HTERT RPE-1 (cell line): ENCODE measurements around the gene RASA2.

ENCODE experiments used
- in situ Hi-C: fragments of 300-500 bp; cut with MboI; formaldehyde crosslinking; loops from 4 replicates; pipeline ENCODE4 v1.14.3; 2020; ENCODE audit warnings: low sequenced_read_pairs

RASA2 gene, protein sequence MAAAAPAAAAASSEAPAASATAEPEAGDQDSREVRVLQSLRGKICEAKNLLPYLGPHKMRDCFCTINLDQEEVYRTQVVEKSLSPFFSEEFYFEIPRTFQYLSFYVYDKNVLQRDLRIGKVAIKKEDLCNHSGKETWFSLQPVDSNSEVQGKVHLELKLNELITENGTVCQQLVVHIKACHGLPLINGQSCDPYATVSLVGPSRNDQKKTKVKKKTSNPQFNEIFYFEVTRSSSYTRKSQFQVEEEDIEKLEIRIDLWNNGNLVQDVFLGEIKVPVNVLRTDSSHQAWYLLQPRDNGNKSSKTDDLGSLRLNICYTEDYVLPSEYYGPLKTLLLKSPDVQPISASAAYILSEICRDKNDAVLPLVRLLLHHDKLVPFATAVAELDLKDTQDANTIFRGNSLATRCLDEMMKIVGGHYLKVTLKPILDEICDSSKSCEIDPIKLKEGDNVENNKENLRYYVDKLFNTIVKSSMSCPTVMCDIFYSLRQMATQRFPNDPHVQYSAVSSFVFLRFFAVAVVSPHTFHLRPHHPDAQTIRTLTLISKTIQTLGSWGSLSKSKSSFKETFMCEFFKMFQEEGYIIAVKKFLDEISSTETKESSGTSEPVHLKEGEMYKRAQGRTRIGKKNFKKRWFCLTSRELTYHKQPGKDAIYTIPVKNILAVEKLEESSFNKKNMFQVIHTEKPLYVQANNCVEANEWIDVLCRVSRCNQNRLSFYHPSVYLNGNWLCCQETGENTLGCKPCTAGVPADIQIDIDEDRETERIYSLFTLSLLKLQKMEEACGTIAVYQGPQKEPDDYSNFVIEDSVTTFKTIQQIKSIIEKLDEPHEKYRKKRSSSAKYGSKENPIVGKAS

GRCh38 chr3:141486746-141487520 lies at the start of gene RASA2:
TSS of gene RASA2 (plus strand) at chr3:141487027. CDS start at chr3:141487084, 57 bp downstream.
- in situ Hi-C loops, result no loop called here

- in situ Hi-C loops, result no loop called here
Measured at GRCh38 chr3:141439589-141439988, 47.2 kb upstream of the RASA2 start.

DNA sequence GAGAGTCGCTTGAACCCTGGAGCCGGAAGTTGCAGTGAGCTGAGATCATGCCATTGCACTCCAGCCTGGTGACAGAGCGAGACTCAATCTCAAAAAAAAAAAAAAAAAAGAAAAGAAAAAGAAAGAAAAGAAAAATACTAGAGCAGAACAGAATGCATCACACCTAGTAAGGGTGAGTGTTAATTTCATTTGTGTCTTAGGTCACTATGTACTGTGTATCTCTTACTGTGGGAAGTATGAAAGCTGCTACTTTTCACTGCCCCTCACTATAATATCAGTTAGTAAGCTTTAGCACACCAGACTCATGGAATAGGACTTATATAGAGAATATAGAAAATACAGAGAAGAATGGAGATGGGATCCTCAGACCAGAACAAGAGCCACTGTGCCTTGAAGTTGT lies 45.9 kb upstream of the RASA2 start:
- in situ Hi-C loops, result no loop called here

DNA sequence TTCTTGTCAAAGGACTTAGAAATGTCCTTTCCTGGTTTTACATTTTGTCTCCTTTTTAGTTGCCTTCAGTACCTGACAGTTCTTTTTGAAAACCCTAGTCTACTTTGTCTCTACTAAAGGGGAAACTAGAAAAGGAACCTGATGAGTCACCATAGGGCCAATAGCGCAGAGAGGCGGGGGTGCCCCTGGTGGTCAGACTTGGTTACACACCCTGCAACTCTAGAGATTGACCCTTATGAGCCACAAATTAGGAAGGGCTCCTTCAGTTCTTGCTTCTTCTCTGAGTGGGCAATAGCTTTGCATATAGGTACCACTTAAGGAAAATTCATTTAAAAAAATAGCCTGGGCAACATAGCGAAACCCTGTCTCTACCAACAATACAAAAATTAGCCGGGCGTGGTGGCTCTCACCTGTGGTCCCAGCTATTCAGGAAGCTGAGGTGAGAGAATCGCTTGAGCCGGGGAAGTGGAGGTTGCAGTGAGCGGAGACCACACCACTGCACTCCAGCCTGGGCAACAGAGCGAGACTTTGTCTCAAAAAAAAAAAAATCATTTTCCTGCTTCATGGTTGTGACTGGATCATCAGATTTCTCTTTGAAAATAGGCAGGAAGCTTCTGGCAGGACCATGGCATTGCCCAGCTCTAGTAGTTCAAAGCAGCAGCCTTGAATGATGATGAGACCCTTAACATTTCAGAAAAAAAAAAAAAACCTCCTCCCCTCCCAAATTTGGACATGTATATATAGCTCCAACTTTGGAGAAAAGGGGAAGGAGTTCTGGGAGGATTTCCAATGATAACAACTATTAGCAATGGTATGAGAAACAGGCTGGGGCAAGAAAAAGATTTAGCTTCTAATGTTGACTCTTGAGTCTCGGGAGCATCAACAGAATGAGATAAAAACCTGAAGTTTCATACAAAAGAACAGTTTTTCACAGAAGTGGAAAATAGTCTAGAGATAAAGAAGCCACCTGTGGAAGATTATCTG lies 45.2 kb upstream of the RASA2 start:
- in situ Hi-C loops, result no loop called here

DNA sequence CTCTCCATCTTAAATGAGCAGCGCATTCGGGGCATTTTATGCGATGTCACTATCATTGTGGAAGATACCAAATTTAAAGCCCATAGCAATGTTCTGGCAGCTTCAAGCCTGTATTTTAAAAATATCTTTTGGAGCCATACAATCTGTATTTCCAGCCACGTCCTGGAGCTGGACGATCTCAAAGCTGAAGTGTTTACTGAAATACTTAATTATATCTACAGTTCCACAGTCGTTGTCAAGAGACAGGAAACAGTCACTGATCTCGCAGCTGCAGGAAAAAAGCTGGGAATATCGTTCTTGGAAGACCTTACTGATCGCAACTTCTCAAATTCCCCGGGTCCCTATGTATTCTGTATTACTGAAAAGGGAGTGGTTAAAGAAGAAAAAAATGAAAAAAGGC lies 44.4 kb upstream of the RASA2 start:
- in situ Hi-C loops, result no loop called here

- in situ Hi-C loops, result no loop called here
Measured at GRCh38 chr3:141442914-141443313, 43.9 kb upstream of the RASA2 start.

DNA sequence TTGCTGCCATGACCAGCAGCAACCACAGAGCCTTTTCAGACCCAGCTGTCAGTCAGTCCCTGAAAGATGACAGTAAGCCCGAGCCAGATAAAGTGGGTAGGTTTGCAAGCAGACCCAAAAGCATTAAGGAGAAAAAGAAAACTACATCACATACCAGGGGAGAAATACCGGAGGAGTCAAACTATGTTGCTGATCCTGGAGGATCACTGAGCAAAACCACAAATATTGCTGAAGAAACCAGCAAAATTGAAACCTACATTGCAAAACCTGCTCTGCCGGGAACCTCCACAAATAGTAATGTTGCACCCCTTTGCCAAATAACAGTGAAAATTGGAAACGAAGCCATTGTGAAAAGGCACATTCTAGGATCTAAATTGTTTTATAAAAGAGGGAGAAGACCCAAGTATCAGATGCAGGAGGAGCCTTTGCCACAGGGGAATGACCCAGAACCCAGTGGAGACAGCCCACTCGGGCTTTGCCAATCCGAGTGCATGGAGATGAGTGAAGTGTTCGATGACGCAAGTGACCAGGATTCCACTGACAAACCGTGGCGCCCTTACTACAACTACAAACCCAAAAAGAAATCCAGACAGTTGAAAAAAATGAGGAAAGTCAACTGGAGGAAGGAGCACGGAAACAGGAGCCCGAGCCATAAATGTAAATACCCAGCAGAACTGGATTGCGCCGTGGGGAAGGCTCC lies 42.1 kb upstream of the RASA2 start:
- in situ Hi-C loops, result no loop called here

GRCh38 chr3:141445990-141446389 lies 40.8 kb upstream of the RASA2 start:
- in situ Hi-C loops, result no loop called here

DNA sequence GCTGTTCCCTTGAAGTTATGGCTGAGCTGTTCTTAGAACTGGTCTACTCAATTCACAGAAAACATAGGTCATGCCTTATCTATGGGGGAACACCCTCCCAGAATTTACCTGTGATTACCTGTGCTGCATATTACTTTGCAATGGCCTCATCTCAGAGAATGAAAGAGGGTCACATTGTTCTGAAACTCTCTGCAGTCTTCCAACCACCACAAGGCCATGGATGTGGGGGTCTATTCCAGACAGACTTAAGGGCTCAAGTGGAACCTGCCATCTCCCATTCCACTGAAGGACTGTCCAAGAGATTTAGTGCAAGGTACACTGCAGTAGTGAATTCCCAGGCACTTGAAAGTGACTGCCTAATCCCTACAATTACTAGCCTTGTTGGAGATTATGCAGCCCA lies 40.1 kb upstream of the RASA2 start:
- in situ Hi-C loops, result no loop called here

DNA sequence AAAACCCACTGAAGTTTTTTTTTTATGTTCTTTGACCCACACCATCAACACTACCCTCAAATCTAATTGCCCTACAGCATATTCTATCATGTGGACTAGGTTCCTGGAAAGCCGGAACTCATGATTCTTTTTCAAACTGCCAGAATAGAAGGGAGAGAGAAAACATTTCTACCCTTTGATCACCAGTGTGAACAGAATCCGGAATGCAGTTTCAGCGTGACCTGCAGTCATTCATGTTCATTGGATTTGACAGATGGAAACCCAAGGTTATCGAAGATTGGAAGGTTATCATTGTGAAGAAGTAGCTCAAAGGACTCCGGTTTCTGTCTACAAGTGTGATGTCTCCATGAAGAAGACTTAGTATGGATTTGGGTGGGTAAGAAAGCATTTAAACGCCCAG lies 39.4 kb upstream of the RASA2 start:
- in situ Hi-C loops, result no loop called here

DNA sequence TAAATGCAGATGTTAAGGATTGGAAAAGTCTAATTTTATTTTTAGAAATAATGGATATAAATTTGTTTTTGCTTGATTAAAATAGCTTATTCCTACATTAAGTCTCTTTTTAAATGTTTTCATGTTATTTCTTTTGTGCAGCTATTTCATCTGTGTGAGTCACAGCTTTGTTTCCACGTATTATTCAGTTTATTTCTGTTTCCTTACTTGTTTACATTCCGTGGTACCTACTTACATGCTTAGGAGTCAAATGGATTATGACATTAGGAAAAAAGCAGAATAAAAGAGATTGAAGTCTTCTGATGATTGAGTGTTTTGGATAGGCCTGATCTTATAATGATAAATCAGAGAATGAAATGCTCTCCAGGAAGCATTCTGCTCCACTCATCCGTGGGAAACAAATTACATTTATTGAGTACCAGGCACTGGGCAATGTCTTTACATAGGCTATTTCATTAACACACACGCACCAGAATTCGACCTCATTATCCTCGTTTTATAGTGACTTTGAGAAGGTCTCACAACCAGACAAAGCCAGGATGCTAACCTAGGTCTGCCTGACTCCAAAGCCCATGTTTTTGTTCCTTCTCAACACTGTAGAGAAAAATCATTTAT lies 38.1 kb upstream of the RASA2 start:
- in situ Hi-C loops, result no loop called here

DNA sequence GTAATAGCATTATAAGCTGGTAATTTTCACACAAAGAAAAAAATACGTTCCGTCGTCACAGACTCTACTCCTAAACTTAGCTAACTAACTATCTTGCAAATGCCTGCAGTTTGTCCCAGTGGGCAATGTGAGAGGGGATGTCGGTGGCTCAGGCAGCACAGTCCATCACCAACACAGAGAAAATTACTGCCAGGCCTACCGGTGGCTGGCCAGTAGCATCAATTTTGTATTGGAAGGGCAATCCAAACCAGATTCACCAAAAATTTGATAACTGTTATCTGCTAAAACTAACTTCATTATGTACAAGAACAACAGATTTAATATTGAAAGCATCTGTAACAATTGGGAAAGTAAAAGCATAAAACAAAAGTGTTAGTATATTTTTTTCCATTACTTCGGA lies 37.4 kb upstream of the RASA2 start:
- in situ Hi-C loops, result no loop called here

- in situ Hi-C loops, result loop anchor here (25.0 kb wide), 1 partner anchor 111 kb away; no protein-coding TSS in a partner anchor
Measured at GRCh38 chr3:141450727-141451375, 36.0 kb upstream of the RASA2 start.

- in situ Hi-C loops, result loop anchor here (25.0 kb wide), 1 partner anchor 110 kb away; no protein-coding TSS in a partner anchor
Measured at GRCh38 chr3:141452045-141452444, 34.8 kb upstream of the RASA2 start.

DNA sequence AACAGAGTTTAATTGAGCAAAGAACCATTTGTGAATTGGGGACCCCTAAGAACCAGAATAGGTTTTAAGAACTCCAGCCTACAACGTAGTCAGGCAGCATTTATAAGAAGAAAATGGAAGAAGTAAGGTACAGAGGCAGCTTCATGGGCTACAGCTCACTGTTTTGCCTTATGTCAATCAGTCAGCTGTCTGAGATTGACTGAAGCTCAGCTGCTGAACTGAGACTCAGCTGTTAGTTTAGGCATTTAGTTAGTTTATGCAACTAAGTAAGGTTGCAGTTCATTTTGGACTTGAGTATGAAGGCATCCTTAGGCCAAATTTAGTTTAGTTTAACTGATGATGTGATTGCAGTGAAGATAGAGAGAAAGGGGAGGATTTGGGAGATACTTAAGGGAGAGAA lies 34.1 kb upstream of the RASA2 start:
- in situ Hi-C loops, result loop anchor here (25.0 kb wide), 1 partner anchor 110 kb away; no protein-coding TSS in a partner anchor

DNA sequence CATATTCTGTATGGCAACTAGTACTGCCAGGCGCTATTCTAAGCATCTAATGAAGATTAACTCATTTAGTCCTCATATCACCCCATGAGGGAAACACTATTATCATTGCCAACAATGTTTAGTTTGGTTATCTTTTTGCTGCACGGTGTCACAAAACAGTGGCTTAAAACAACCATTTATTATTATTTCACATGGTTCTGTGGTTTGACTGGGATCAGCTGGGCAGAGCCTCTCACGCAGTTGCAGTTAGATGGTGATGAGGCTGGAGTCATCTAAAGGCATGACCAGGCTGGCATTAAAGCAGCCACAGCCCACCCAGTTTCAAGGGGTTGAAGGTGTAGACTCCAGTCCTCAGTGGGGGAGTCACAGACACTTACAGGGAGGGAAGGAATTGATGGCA lies 32.8 kb upstream of the RASA2 start:
- in situ Hi-C loops, result loop anchor here (25.0 kb wide), 1 partner anchor 108 kb away; no protein-coding TSS in a partner anchor

- in situ Hi-C loops, result loop anchor here (25.0 kb wide), 1 partner anchor 107 kb away; no protein-coding TSS in a partner anchor
Measured at GRCh38 chr3:141454906-141455602, 31.8 kb upstream of the RASA2 start.
